Suprapubic skin (tissue), 4 donors: Measurements from ENCODE around the gene SHQ1. TPM values are rescaled to one million over a fixed set of nuclear protein-coding genes. Genes with fewer than 3 reads are reported as not detected.

Experiments
- DNase-seq, 2 donors: peaks; one replicate each; pipeline ENCODE4 v3.0.0-alpha.2; 2019; ENCODE audit warnings: low spot score in 2 of 2
- H3K27ac ChIP-seq: fragments of 200-600 bp; sonication (generic); one replicate; pipeline ENCODE4 v1.5.1; 2019
- H3K27me3 ChIP-seq: fragments of 200-600 bp; sonication (generic); one replicate; pipeline ENCODE4 v1.5.1; 2019
- H3K36me3 ChIP-seq: fragments of 200-600 bp; sonication (generic); one replicate; pipeline ENCODE4 v1.5.1; 2019
- H3K4me1 ChIP-seq: fragments of 200-600 bp; sonication (generic); one replicate; pipeline ENCODE4 v1.5.1; 2019
- H3K4me3 ChIP-seq: fragments of 200-600 bp; sonication (generic); one replicate; pipeline ENCODE4 v1.5.1; 2019; ENCODE audit warnings: mild to moderate bottlenecking
- H3K9me3 ChIP-seq: fragments of 200-600 bp; sonication (generic); one replicate; pipeline ENCODE4 v1.5.1; 2019
- EP300 ChIP-seq: sonication (generic); formaldehyde crosslinking; IDR thresholded peaks from one replicate; pipeline ENCODE4 v1.6.1; 2017; ENCODE audit warnings: antibody characterized with exemption
- POLR2A ChIP-seq, 2 donors: fragments of 450-650 bp; IDR thresholded peaks; one replicate each; pipeline ENCODE4 v1.6.1; 2017; ENCODE audit warnings: antibody characterized with exemption in 2 of 2, mild to moderate bottlenecking in 2 of 2, moderate library complexity in 2 of 2
- POLR2AphosphoS5 ChIP-seq, 3 donors: sonication (generic); formaldehyde crosslinking; IDR thresholded peaks; one replicate each; pipeline ENCODE4 v1.6.1; 2017; ENCODE audit warnings: antibody characterized with exemption in 3 of 3
- WGBS: methylation state at CpG from one replicate; pipeline ENCODE4 v1.1.5; 2018; 5-methylcytosine and 5-hydroxymethylcytosine counted together
- total RNA-seq, 4 donors: library from RNA; depleted of rRNA; stranded (reverse); fragments of >200 nt; gene quantifications; one replicate each; pipeline ENCODE4 v1.1.0, GENCODE V29; 2016
- TF ChIP-seq, protein P1 (sequence below), 2 donors: fragments of 200-600 bp in 1 of 2; fragments of 450-650 bp in 1 of 2; sonication (generic) in 1 of 2; IDR thresholded peaks; one replicate each; pipeline ENCODE4 v1.5.1; 2016 to 2019; ENCODE audit warnings: antibody characterized with exemption in 2 of 2, mild to moderate bottlenecking in 1 of 2, moderate library complexity in 1 of 2

Gene SHQ1
- total RNA-seq, 4 donors from 2014 or later = 8.7 to 26.1 (median 13.5) TPM

DNA sequence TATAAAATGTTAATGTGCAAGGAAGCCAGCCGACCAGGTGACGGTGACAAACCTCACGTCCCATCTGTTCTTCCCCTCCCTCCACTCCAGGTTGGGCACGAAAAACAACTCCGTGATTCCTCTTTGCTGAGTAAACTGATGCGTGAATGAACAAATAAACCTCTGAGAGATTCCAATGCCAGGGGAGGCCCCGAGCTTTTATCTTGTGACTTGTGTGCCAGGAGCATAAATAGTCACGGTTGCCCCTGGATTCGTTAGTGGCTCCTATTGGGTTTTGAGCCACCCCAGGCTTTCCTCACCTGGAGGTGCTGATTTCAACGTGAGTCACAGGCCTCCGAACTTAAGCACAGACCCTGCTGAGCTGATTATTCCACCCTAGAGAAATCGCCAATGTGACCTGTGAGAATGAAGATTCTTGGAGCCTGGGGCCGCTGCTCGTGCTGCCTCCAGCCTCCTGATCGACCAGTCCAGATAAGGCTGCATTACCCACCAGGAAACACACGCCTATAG, 119.2 kb downstream of the SHQ1 start:
- Histone ChIP-seq H3K27me3 (no peaks in the 10 kb centered on the region), H3K4me1 (peaks cover 9% of the 10 kb centered on the region), H3K4me3 (no peak overlapping the region), H3K27ac (no peak overlapping the region), H3K36me3 (no peaks in the 10 kb centered on the region), H3K9me3 (peaks cover 5% of the 10 kb centered on the region)
- DNase-seq = no peak
- WGBS = 62% methylated on average over 14 of the region's 16 CpGs
- TF ChIP-seq, protein P1, sequence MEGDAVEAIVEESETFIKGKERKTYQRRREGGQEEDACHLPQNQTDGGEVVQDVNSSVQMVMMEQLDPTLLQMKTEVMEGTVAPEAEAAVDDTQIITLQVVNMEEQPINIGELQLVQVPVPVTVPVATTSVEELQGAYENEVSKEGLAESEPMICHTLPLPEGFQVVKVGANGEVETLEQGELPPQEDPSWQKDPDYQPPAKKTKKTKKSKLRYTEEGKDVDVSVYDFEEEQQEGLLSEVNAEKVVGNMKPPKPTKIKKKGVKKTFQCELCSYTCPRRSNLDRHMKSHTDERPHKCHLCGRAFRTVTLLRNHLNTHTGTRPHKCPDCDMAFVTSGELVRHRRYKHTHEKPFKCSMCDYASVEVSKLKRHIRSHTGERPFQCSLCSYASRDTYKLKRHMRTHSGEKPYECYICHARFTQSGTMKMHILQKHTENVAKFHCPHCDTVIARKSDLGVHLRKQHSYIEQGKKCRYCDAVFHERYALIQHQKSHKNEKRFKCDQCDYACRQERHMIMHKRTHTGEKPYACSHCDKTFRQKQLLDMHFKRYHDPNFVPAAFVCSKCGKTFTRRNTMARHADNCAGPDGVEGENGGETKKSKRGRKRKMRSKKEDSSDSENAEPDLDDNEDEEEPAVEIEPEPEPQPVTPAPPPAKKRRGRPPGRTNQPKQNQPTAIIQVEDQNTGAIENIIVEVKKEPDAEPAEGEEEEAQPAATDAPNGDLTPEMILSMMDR (IDR thresholded peaks at IDR 0.05) = no peak
- TF ChIP-seq POLR2AphosphoS5 (IDR thresholded peaks at IDR 0.05) (no peak), EP300 (no peak), POLR2A (IDR thresholded peaks at IDR 0.05) (no peak)

- Histone ChIP-seq H3K4me3 (no peak overlapping the region), H3K27me3 (no peaks in the 10 kb centered on the region), H3K9me3 (peaks cover 5% of the 10 kb centered on the region), H3K36me3 (no peaks in the 10 kb centered on the region), H3K27ac (no peak overlapping the region), H3K4me1 (peaks cover 9% of the 10 kb centered on the region)
- no peak for DNase-seq
- WGBS = 52% methylated on average over 6 of the region's 6 CpGs
- no peak for TF ChIP-seq POLR2AphosphoS5 (IDR thresholded peaks at IDR 0.05)
Observed at GRCh38 chr3:72728329-72728889, 119.8 kb downstream of the SHQ1 start.

- no peak for DNase-seq
- WGBS = 86% methylated on average over 7 of the region's 7 CpGs
- Histone ChIP-seq H3K36me3 (no peaks in the 10 kb centered on the region), H3K4me1 (peaks cover 9% of the 10 kb centered on the region), H3K27me3 (no peaks in the 10 kb centered on the region), H3K9me3 (no peaks in the 10 kb centered on the region), H3K27ac (no peak overlapping the region), H3K4me3 (no peak overlapping the region)
- TF ChIP-seq POLR2AphosphoS5 (IDR thresholded peaks at IDR 0.05) (no peak), EP300 (no peak), POLR2A (IDR thresholded peaks at IDR 0.05) (no peak)
- TF ChIP-seq, protein P1 (IDR thresholded peaks at IDR 0.05) = no peak
Observed at GRCh38 chr3:72727726-72728125, 120.5 kb downstream of the SHQ1 start.

DNA sequence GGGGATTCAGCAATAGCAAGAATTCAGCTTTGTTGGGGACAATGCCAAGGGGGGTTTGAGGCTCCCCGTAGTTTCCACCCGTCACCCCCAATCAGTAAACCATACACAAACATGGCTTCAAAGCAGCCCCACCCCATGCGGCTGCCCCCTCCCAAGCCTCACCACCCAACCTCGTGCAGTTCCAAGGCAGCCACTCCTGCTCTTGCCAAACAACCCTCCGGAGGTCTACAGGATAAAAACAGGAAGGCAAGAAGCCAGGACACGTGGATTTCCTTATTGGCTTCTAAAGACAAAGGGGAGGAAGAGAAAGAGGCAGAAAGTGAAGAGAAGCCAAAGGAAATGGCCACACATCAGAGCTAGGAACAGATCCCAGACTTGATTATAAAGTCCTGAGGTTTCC, 121.1 kb downstream of the SHQ1 start:
- TF ChIP-seq POLR2AphosphoS5 (IDR thresholded peaks at IDR 0.05) (no peak), EP300 (no peak), POLR2A (IDR thresholded peaks at IDR 0.05) (no peak)
- Histone ChIP-seq H3K27ac (no peak overlapping the region), H3K9me3 (no peaks in the 10 kb centered on the region), H3K4me1 (peaks cover 9% of the 10 kb centered on the region), H3K27me3 (no peaks in the 10 kb centered on the region), H3K4me3 (no peak overlapping the region), H3K36me3 (no peaks in the 10 kb centered on the region)
- DNase-seq = no peak
- WGBS = 28% methylated on average over 6 of the region's 6 CpGs

DNA sequence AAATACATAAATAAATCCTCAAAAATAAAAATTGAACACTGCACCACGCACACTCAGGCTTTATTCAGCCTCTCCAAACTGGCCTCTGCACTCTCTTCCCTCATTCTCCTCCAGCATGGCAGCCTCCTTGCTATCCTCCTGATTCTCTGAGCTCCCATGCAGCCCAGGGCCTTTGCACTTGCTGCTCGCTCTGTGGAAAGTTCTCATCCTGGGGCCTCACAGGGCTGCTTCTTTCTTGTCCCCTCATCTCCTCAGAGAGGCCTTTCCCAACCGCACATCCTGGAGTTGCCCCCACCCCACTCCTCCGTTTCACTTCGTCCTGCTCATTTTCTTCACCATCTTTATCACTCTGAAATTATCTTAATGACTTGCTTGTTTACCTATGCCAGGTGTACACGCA, 123.0 kb downstream of the SHQ1 start:
- H3K9me3 ChIP-seq = no peaks in the 10 kb centered on the region
- no peak for DNase-seq
- no peaks in the 10 kb centered on the region for H3K36me3 ChIP-seq
- no peaks in the 10 kb centered on the region for H3K27me3 ChIP-seq
- no peak for TF ChIP-seq POLR2A (IDR thresholded peaks at IDR 0.05)
- TF ChIP-seq EP300 = no peak
- TF ChIP-seq, protein P1 (IDR thresholded peaks at IDR 0.05) = no peak
- no peak for TF ChIP-seq POLR2AphosphoS5 (IDR thresholded peaks at IDR 0.05)
- WGBS = 97% methylated on average over 6 of the region's 6 CpGs
- H3K4me3 ChIP-seq = no peak overlapping the region
- no peak overlapping the region for H3K27ac ChIP-seq
- H3K4me1 ChIP-seq = peaks cover 9% of the 10 kb centered on the region

DNA sequence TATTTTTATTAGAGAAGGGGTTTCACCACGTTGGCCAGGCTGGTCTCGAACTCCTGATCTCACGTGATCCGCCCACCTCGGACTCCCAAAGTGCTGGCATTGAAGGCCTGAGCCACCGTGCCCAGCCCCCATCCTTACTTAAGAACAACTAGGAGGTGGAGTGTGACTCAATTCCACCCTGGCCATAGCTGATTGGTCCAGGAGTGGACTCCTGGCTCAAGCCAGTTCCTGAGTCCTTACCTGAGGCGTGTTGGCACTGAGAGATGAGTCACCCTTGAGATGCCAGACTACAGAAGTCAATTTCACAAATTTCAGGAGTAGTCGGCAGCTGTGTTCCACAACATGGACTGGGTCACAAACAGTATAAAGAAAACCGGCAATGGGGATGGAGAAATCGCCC, 124.2 kb downstream of the SHQ1 start:
- Histone ChIP-seq H3K27me3 (no peaks in the 10 kb centered on the region), H3K27ac (no peak overlapping the region), H3K9me3 (no peaks in the 10 kb centered on the region), H3K4me3 (no peak overlapping the region), H3K4me1 (peaks cover 6% of the 10 kb centered on the region), H3K36me3 (no peaks in the 10 kb centered on the region)
- 93% methylated on average over 10 of the region's 10 CpGs for WGBS
- no peak for TF ChIP-seq POLR2AphosphoS5 (IDR thresholded peaks at IDR 0.05)
- no peak for TF ChIP-seq POLR2A (IDR thresholded peaks at IDR 0.05)
- no peak for TF ChIP-seq EP300
- TF ChIP-seq, protein P1 (IDR thresholded peaks at IDR 0.05) = no peak
- no peak for DNase-seq
